GM23338 (cell line): ENCODE data around the gene EXOSC7. TPM values are rescaled to one million over a fixed set of nuclear protein-coding genes. Genes with fewer than 3 reads are reported as not detected.

ENCODE experiments used
- ATAC-seq: fragments of 200-7000 bp; cut with Tn5 transposase; 3 replicates; pipeline ENCODE4 v1.9.1; 2020
- DNase-seq: peaks from one replicate; pipeline ENCODE4 v3.0.0-alpha.2; 2015; ENCODE audit warnings: low spot score
- H2AFZ ChIP-seq: fragments of 200-600 bp; sonication (generic); 2 replicates; pipeline ENCODE4 v1.8.0; 2016; ENCODE audit warnings: antibody characterized with exemption, mild to moderate bottlenecking, moderate library complexity
- H3F3A ChIP-seq: fragments of 200-600 bp; sonication (generic); replicated peaks from 2 replicates; pipeline ENCODE4 v1.8.0; 2017; ENCODE audit warnings: antibody characterized with exemption, mixed run types, low read depth
- H3K27ac ChIP-seq: fragments of 200-600 bp; sonication (generic); 2 replicates; pipeline ENCODE4 v1.6.1; 2016; ENCODE audit warnings: low read depth
- H3K27me3 ChIP-seq: fragments of 200-600 bp; sonication (generic); 2 replicates; pipeline ENCODE4 v1.8.0; 2016; ENCODE audit warnings: mild to moderate bottlenecking, mixed run types, moderate library complexity; ENCODE audit not compliant: insufficient read depth
- H3K36me3 ChIP-seq: fragments of 200-600 bp; sonication (generic); 2 replicates; pipeline ENCODE4 v1.8.0; 2016; ENCODE audit warnings: mild to moderate bottlenecking; ENCODE audit not compliant: insufficient read depth
- H3K4me1 ChIP-seq: fragments of 200-600 bp; sonication (generic); 2 replicates; pipeline ENCODE4 v1.8.0; 2016; ENCODE audit warnings: mild to moderate bottlenecking, moderate library complexity; ENCODE audit not compliant: insufficient read depth
- H3K4me2 ChIP-seq: fragments of 200-600 bp; sonication (generic); 2 replicates; pipeline ENCODE4 v1.7.1; 2017; ENCODE audit warnings: mixed run types
- H3K4me3 ChIP-seq: fragments of 200-600 bp; sonication (generic); 2 replicates; pipeline ENCODE4 v1.6.1; 2016; ENCODE audit warnings: mixed run types
- H3K79me2 ChIP-seq: fragments of 200-600 bp; sonication (generic); replicated peaks from 2 replicates; pipeline ENCODE4 v1.8.0; 2017; ENCODE audit warnings: mild to moderate bottlenecking; ENCODE audit not compliant: insufficient read depth
- H3K9me2 ChIP-seq: fragments of 200-600 bp; sonication (generic); 2 replicates; pipeline ENCODE4 v1.8.0; 2017; ENCODE audit not compliant: insufficient read depth
- H4K20me1 ChIP-seq: fragments of 200-600 bp; sonication (generic); replicated peaks from 2 replicates; pipeline ENCODE4 v1.8.0; 2017; ENCODE audit warnings: mild to moderate bottlenecking; ENCODE audit not compliant: insufficient read depth
- H3K27ac Mint-ChIP-seq: 2 replicates; pipeline ENCODE4 v1.8.0; 2020; ENCODE audit warnings: inconsistent platforms, mild to moderate bottlenecking, moderate library complexity, mixed read lengths
- H3K27me3 Mint-ChIP-seq: 3 replicates; pipeline ENCODE4 v1.8.0; 2022; ENCODE audit warnings: low read depth, mild to moderate bottlenecking, moderate library complexity, mixed read lengths, inconsistent platforms; ENCODE audit not compliant: insufficient read depth, poor library complexity
- H3K36me3 Mint-ChIP-seq: 3 replicates; pipeline ENCODE4 v1.8.0; 2021; ENCODE audit warnings: low read depth, mild to moderate bottlenecking, inconsistent platforms, moderate library complexity, mixed read lengths
- H3K4me1 Mint-ChIP-seq: 3 replicates; pipeline ENCODE4 v1.8.0; 2020; ENCODE audit warnings: mild to moderate bottlenecking, inconsistent platforms, mixed read lengths
- H3K4me3 Mint-ChIP-seq: 3 replicates; pipeline ENCODE4 v1.8.0; 2021; ENCODE audit warnings: moderate library complexity, mild to moderate bottlenecking, inconsistent platforms, mixed read lengths
- H3K9me3 Mint-ChIP-seq: 3 replicates; pipeline ENCODE4 v1.8.0; 2020; ENCODE audit warnings: moderate library complexity, mild to moderate bottlenecking, inconsistent platforms, mixed read lengths
- CREB1 ChIP-seq: fragments of 250-450 bp; sonication (Bioruptor Pico); IDR thresholded peaks from 2 replicates; pipeline ENCODE4 v1.5.0; 2020; ENCODE audit warnings: low read depth, mild to moderate bottlenecking, moderate library complexity
- ETS1 ChIP-seq: IDR thresholded peaks from 2 replicates; pipeline ENCODE4 v1.6.1; 2016; ENCODE audit warnings: antibody characterized with exemption
- EZH2 ChIP-seq: fragments of 200-600 bp; sonication (generic); IDR thresholded peaks from one replicate; pipeline ENCODE4 v1.8.0; 2017; ENCODE audit warnings: antibody characterized with exemption, mild to moderate bottlenecking, low read depth; ENCODE audit not compliant: unreplicated experiment
- EZH2phosphoT487 ChIP-seq: fragments of 200-600 bp; sonication (generic); IDR thresholded peaks from one replicate; pipeline ENCODE4 v1.8.1; 2018; ENCODE audit warnings: antibody characterized with exemption; ENCODE audit not compliant: unreplicated experiment
- JUNB ChIP-seq: IDR thresholded peaks from one replicate; pipeline ENCODE4 v1.6.1; 2016; ENCODE audit warnings: antibody characterized with exemption; ENCODE audit not compliant: unreplicated experiment
- NANOG ChIP-seq: IDR thresholded peaks from 2 replicates; pipeline ENCODE4 v1.6.1; 2016; ENCODE audit warnings: antibody characterized with exemption, borderline replicate concordance
- POLR2AphosphoS5 ChIP-seq: IDR thresholded peaks from 2 replicates; pipeline ENCODE4 v1.6.1; 2016; ENCODE audit warnings: antibody characterized with exemption, low read depth
- ZNF114 ChIP-seq: fragments of 250-450 bp; sonication (Bioruptor Pico); IDR thresholded peaks from 2 replicates; pipeline ENCODE4 v1.5.0; 2020; ENCODE audit warnings: mild to moderate bottlenecking, moderate library complexity
- ZNF331 ChIP-seq: fragments of 250-450 bp; sonication (Bioruptor Pico); IDR thresholded peaks from 2 replicates; pipeline ENCODE4 v1.5.0; 2020; ENCODE audit warnings: low read depth, mild to moderate bottlenecking, moderate library complexity
- ZNF462 ChIP-seq: fragments of 250-450 bp; sonication (Bioruptor Pico); IDR thresholded peaks from 2 replicates; pipeline ENCODE4 v1.5.0; 2020; ENCODE audit warnings: mild to moderate bottlenecking, moderate library complexity
- polyA plus RNA-seq: library from polyadenylated mRNA; unstranded; fragments of >200 nt; fragmentation: Nextera tagmentation; extraction: Ambion mirVana; gene quantifications from 2 replicates; pipeline ENCODE4 v1.2.1, GENCODE V29; 2016
- total RNA-seq: library from RNA; depleted of rRNA; stranded (reverse); fragments of >200 nt; shearing (Covaris generic); gene quantifications from 2 replicates; pipeline ENCODE4 v1.2.3, GENCODE V29; 2014

The EXOSC7 gene
- total and polyA plus RNA-seq, 2 experiments from 2014 or later, result 84.8 to 120 TPM

GRCh38 chr3:44982817-44983216, 6.8 kb downstream of the EXOSC7 start:
- Mint-ChIP-seq H3K4me1 (peaks cover 13% of the 10 kb centered on the region; the same call in 2 of the 3 replicates), H3K36me3 (peaks cover 45% of the 10 kb centered on the region), H3K9me3 (peaks cover 24% of the 10 kb centered on the region), H3K27ac (no peak overlapping the region), H3K4me3 (no peak overlapping the region), H3K27me3 (peaks cover 3% of the 10 kb centered on the region)
- TF ChIP-seq POLR2AphosphoS5 (no peak), ZNF114 (CRISPR knock-in tag) (no peak), ETS1 (no peak), ZNF462 (CRISPR knock-in tag) (no peak), ZNF331 (CRISPR knock-in tag) (no peak), JUNB (no peak), EZH2 (no peak), NANOG (no peak), CREB1 (CRISPR knock-in tag) (no peak), EZH2phosphoT487 (no peak)
- no peaks in the 10 kb centered on the region for H3K9me2 ChIP-seq
- H3K27me3 ChIP-seq, result no peaks in the 10 kb centered on the region
- DNase-seq (no peak), ATAC-seq (no peak)
- H3K4me3 ChIP-seq, result no peak overlapping the region
- no peaks in the 10 kb centered on the region; the same call in 1 of the 2 replicates for H3K36me3 ChIP-seq
- H4K20me1 ChIP-seq, result peaks cover 54% of the 10 kb centered on the region
- H3K79me2 ChIP-seq, result peaks cover 95% of the 10 kb centered on the region
- H3K4me2 ChIP-seq, result no peak overlapping the region
- H3K27ac ChIP-seq, result no peak overlapping the region
- no peaks in the 10 kb centered on the region for H3F3A ChIP-seq
- no peak overlapping the region for H2AFZ ChIP-seq
- H3K4me1 ChIP-seq, result peaks cover under 1% of the 10 kb centered on the region
